ENCODE results near the gene ADAMTS13. TPM values are rescaled to one million over a fixed set of nuclear protein-coding genes. Genes with fewer than 3 reads are reported as not detected.
A peak's percentile ranks its signal among the peaks of the same experiment; 100 is the strongest.

ADAMTS13 gene
- total and polyA plus RNA-seq, 12 donors: 1.5 to 17.8 (median 3.5) TPM

DNA sequence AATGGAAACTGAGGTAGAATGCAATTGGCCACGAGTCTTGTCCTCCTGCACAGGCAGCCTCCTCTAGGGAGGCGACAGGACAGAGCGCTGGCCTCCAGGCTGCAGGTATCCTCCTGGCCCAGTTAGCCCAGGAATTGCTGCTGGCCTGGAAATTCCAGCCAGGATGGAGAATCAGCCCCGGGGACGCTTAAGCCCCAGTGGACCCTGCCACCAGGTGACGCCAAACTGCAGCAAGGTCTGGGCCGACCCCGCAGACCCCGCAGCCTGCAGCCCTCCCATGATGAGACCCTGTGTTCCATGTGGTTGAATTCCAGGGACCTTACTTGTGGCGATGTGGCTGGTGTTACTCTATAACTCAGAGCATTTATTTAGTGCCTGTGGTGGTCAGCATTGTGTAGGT lies 44.9 kb downstream of the ADAMTS13 start:
- intact Hi-C loops (cut with DNase I): no loop called here
- peaks cover 0 to 37% (median 0%) of the 10 kb centered on the region in 9 donors for H3K36me3 ChIP-seq

DNA sequence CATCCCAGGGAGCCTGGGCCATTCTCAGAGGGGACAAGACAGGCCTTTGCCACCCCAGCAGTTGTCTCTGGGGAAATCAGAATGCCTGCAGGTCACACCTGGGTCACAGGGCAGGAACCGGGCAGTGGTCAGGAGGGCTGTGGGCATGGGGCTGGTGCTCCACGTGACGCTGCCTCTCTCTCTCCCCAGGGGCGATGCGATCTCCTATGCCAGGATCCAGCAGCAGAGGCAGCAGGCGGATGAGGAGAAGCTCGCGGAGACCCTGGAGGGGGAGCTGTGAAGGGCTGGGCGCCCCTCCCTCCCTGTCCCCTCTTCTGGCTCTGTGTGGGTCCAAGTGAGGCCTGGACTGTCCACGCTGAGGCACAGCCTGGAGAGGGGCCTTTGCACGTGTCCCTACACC lies 46.2 kb downstream of the ADAMTS13 start:
- H3K27ac ChIP-seq: no peak overlapping the region
- ATAC-seq (no peak), DNase-seq (no peak)
- H3K4me3 ChIP-seq: no peak overlapping the region
- no peaks in the 10 kb centered on the region for H3K27me3 ChIP-seq
- peaks cover 0 to 45% (median 0%) of the 10 kb centered on the region in 9 donors for H3K36me3 ChIP-seq
- TF ChIP-seq, protein P1, sequence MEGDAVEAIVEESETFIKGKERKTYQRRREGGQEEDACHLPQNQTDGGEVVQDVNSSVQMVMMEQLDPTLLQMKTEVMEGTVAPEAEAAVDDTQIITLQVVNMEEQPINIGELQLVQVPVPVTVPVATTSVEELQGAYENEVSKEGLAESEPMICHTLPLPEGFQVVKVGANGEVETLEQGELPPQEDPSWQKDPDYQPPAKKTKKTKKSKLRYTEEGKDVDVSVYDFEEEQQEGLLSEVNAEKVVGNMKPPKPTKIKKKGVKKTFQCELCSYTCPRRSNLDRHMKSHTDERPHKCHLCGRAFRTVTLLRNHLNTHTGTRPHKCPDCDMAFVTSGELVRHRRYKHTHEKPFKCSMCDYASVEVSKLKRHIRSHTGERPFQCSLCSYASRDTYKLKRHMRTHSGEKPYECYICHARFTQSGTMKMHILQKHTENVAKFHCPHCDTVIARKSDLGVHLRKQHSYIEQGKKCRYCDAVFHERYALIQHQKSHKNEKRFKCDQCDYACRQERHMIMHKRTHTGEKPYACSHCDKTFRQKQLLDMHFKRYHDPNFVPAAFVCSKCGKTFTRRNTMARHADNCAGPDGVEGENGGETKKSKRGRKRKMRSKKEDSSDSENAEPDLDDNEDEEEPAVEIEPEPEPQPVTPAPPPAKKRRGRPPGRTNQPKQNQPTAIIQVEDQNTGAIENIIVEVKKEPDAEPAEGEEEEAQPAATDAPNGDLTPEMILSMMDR (IDR thresholded peaks at IDR 0.05): no peak
- intact Hi-C loops (cut with DNase I): no loop called here
- no peaks in the 10 kb centered on the region for H3K9me3 ChIP-seq
- WGBS, 2 donors: 86 to 89% methylated on average over 11 of the region's 11 CpGs
- H3K4me1 ChIP-seq: peaks cover 0 to 12% (median 0%) of the 10 kb centered on the region in 9 donors

More for the DNA sequence above, 44.9 kb downstream of the ADAMTS13 start:
- ATAC-seq (no peak), DNase-seq (no peak)
- Histone ChIP-seq H3K27me3 (no peaks in the 10 kb centered on the region), H3K27ac (no peak overlapping the region), H3K4me1 (peaks cover 0 to 6% (median 0%) of the 10 kb centered on the region in 9 donors), H3K4me3 (no peak overlapping the region), H3K9me3 (no peaks in the 10 kb centered on the region)
- WGBS, 2 donors: 83 to 85% methylated on average over 10 of the region's 10 CpGs
- TF ChIP-seq, protein P1 (IDR thresholded peaks at IDR 0.05): no peak

DNA sequence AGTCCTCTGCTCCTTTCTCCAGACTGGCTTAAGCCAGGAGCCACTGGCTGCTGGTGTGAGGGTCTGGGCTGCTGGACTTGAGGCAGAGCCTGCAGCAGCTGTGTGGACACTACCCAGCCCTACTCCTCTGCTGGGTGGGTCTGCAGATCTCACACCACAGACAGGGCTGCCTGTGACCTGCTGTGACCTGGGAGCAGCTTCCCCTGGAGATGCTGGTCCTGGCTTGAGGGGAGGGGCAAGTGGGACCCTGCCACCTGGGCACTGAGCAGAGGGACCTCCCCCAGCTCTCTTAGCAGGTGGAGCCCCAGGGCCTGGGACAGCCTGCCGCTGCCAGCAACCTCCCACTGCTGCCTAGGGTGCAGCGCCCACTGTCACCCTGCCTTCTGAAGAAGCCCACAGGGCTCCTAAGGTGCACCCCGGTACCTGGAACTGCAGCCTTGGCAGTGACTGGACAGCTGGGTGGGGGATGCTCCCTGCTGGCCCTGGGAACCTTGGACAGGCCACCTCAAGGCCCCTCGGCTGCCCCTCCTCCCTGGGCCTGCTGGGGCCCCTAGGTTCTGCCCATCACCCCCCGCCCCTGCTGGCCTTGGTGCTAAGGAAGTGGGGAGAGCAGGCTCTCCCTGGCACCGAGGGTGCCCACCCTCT lies 46.7 kb downstream of the ADAMTS13 start:
- TF ChIP-seq, protein P1 (IDR thresholded peaks at IDR 0.05): no peak
- Histone ChIP-seq H3K36me3 (peaks cover 0 to 50% (median 0%) of the 10 kb centered on the region in 9 donors), H3K27me3 (no peaks in the 10 kb centered on the region), H3K27ac (no peak overlapping the region), H3K4me1 (peaks cover 0 to 15% (median 0%) of the 10 kb centered on the region in 9 donors), H3K4me3 (no peak overlapping the region), H3K9me3 (no peaks in the 10 kb centered on the region)
- DNase-seq (no peak), ATAC-seq (peak in 3 of 8 donors; percentile 5 to 18 (median 5))
- WGBS, 2 donors: 89 to 92% methylated on average over 6 of the region's 6 CpGs
- intact Hi-C loops (cut with DNase I): no loop called here

DNA sequence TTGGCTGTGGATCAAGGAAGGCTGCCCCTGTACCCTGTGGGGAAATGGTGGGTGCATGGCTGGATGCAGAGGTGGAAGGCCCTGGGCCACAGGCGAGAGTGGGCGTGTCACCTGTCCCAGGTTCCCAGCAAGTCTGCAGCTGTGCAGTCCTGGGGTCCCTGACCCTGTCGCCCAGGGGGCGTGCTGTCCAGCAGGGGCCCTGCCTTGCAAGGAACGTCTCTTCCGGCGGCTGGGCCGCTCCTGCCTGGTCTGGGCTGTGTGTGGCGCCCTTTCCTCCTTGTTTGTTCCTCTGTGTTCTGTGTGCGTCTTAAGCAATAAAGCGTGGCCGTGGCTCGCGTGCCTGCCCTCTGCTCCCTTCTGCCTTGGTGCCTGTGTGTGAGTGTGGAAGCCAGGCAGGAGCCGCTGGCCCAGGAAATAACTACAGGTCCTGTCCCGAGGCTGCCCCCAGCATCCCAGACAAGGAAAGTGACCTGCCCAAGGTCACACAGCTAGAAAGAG lies 48.3 kb downstream of the ADAMTS13 start:
- H3K27ac ChIP-seq: no peak overlapping the region
- ATAC-seq (no peak), DNase-seq (no peak)
- TF ChIP-seq, protein P1 (IDR thresholded peaks at IDR 0.05): no peak
- intact Hi-C loops (cut with DNase I): no loop called here
- H3K4me1 ChIP-seq: peaks cover 0 to 27% (median 0%) of the 10 kb centered on the region in 9 donors
- H3K4me3 ChIP-seq: no peak overlapping the region
- WGBS, 2 donors: 79 to 89% methylated on average over 16 of the region's 16 CpGs
- H3K9me3 ChIP-seq: no peaks in the 10 kb centered on the region
- H3K27me3 ChIP-seq: no peaks in the 10 kb centered on the region
- peaks cover 0 to 58% (median 0%) of the 10 kb centered on the region in 9 donors for H3K36me3 ChIP-seq
